ENCODE measurements around the gene MFSD12.

Gene MFSD12

GRCh38 chr19:3507371-3508120 is 49.8 kb downstream of the MFSD12 start:
- in situ Hi-C loops (cut with HindIII; ENCODE audit: low pct_unique_long_range_greater_than_20kb, low sequenced_read_pairs): no loop called here
- TF ChIP-seq JUND (IDR thresholded peaks at IDR 0.05; ENCODE audit: low read depth): no peak
- no peak for DNase-seq (ENCODE audit: low read depth in 1 of 2, low spot score in 1 of 2)

DNA sequence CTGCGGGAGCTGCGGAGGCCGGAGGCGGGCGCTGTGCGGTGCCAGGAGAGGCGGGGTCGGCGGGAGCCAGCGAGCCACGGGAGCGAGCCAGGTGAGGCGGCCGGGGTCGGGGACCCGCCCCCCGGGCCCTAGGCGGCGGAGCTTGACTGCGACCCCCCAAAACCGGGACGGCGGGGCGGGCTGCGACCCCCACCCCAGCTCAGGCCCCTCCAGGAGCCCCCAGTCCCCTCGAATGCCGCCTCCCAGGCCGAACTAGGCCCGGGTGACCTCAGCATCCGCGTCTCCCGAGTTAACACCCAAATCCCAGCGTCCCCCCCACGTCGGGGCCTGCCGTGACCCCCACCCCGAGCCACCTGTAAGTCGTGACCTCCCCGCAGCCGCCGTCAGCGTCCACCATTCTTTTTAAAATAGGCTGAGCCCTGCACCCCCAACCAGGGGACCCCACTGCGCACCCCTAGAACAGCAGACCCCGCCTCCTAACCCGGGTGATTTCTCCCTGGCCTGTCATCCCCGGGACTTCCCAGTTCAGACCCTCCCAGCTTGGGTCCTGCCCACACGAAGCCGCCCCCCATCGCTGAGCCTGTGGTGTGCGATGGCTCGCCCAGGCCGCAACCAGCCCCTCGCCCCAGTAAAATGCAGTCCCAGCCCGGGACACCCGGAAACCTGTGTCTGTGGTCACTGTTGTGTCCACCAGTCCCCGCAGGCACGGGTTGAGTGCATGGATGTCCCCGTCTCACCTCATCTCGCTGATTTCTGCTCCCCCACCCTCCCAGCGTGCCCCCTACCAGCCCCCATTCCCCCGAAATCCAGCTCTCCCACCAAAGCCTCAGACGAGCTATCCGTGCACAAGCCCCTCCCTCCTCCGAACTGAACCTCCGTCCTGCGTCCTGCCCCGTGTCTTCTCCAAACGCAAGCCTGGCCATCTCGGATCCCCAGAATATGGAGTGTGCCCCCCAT is 50.7 kb downstream of the MFSD12 start:
- TF ChIP-seq JUND (IDR thresholded peaks at IDR 0.05; ENCODE audit: low read depth): no peak
- in situ Hi-C loops (cut with HindIII; ENCODE audit: low pct_unique_long_range_greater_than_20kb, low sequenced_read_pairs): no loop called here
- DNase-seq (ENCODE audit: low read depth in 1 of 2, low spot score in 1 of 2): no peak

- in situ Hi-C loops (cut with HindIII; ENCODE audit: low pct_unique_long_range_greater_than_20kb, low sequenced_read_pairs): no loop called here
- TF ChIP-seq JUND (IDR thresholded peaks at IDR 0.05; ENCODE audit: low read depth): no peak
- DNase-seq (ENCODE audit: low read depth in 1 of 2, low spot score in 1 of 2): peak; percentile 92 to 98
These were observed 51.6 kb downstream of the MFSD12 start, which contains the start of gene FZR1 for GRCh38 chr19:3505598-3506383. FZR1 (plus strand) TSS chr19:3506311; CDS start chr19:3522990, 16,679 bp downstream.

DNA sequence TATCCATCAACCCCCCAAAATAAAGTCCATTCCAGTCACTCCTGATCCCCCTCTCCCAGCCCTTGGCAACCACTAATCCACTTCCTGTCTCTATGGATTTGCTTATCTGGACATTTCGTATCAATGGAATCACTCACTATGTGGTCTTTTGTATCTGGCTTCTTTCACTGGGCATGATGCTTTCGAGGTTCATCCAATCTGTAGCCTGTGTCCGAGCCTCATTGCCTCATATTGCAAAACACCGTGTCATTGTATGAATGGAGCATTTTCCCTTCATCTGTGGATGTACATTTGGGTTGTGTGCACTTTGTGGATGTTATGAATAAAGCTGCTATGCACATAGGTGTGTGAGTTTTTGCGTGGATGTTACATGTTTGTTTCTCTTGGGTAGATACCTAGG is 52.7 kb downstream of the MFSD12 start:
- DNase-seq (ENCODE audit: low read depth in 1 of 2, low spot score in 1 of 2): no peak
- in situ Hi-C loops (cut with HindIII; ENCODE audit: low pct_unique_long_range_greater_than_20kb, low sequenced_read_pairs): no loop called here

GRCh38 chr19:3503036-3503572 is 54.3 kb downstream of the MFSD12 start:
- DNase-seq (ENCODE audit: low read depth in 1 of 2, low spot score in 1 of 2): no peak
- in situ Hi-C loops (cut with HindIII; ENCODE audit: low pct_unique_long_range_greater_than_20kb, low sequenced_read_pairs): no loop called here
- TF ChIP-seq JUND (IDR thresholded peaks at IDR 0.05; ENCODE audit: low read depth): no peak

More for the DNA sequence above, 52.7 kb downstream of the MFSD12 start:
- no peak for TF ChIP-seq JUND (IDR thresholded peaks at IDR 0.05; ENCODE audit: low read depth)

DNA sequence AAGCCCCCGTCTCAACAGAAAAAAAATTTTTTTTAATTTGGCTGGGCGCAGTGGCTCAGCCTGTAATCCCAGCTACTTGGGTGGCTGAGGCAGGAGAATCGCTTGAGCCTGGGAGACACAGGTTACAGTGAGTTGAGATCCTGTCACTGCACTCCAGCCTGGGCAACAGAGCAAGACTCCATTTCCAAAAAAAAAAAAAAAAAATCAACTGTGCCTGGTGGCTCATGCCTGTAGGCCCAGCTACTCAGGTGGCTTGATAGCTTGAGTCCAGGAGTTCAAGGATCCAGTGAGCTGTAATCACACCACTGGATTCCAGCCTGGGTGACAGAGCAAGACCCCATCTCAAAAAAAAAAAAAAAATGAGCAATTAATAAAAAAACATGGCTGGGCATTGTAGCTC is 55.6 kb downstream of the MFSD12 start:
- TF ChIP-seq JUND (IDR thresholded peaks at IDR 0.05; ENCODE audit: low read depth): no peak
- no peak for DNase-seq (ENCODE audit: low read depth in 1 of 2, low spot score in 1 of 2)
- in situ Hi-C loops (cut with HindIII; ENCODE audit: low pct_unique_long_range_greater_than_20kb, low sequenced_read_pairs): no loop called here

- in situ Hi-C loops (cut with HindIII; ENCODE audit: low pct_unique_long_range_greater_than_20kb, low sequenced_read_pairs): no loop called here
- peak; percentile 93 to 96 for DNase-seq (ENCODE audit: low read depth in 1 of 2, low spot score in 1 of 2)
- peak; percentile 57; the same call in 1 of the 2 replicates for TF ChIP-seq JUND (IDR thresholded peaks at IDR 0.05; ENCODE audit: low read depth)
These were observed 56.8 kb downstream of the MFSD12 start, which contains the start of gene DOHH for GRCh38 chr19:3500429-3501101. DOHH (minus strand) TSS chr19:3500674; CDS start chr19:3496814, 3,860 bp downstream.

DNA sequence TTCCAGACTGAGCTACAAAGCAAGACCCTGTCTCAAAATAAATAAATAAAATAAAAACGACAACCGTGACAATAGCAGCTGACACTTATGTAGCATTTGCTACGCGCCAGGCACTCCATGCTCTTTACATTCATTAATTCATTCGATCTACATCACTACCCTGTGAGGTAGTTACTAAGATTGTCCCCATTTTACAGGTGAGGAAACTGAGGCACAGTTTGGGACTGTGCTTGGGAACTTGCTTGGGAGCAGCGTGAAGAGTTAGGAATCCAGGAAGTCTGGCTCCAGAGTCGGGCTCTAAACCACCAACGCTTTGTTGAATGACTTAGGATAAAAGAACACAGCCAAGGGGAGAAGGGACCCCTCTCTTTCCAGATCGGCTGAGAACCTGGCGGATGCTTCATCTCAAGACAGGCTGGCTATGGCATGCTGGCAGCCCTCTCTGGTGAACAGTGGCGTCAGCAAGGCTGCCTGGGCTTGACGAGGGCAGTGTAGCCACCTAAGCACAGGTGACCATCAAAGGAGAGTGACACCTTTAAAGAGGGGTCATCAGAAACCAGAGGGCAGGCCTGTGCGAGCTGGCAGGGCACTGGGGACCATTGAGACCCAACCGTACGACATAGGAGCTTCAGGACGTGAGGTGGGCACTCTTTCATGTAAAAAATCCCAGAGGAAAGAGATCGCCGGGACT is 57.5 kb downstream of the MFSD12 start:
- in situ Hi-C loops (cut with HindIII; ENCODE audit: low pct_unique_long_range_greater_than_20kb, low sequenced_read_pairs): no loop called here
- no peak for TF ChIP-seq JUND (IDR thresholded peaks at IDR 0.05; ENCODE audit: low read depth)
- no peak for DNase-seq (ENCODE audit: low read depth in 1 of 2, low spot score in 1 of 2)

GRCh38 chr19:3497757-3498520 is 59.4 kb downstream of the MFSD12 start:
- DNase-seq (ENCODE audit: low read depth in 1 of 2, low spot score in 1 of 2): no peak
- TF ChIP-seq JUND (IDR thresholded peaks at IDR 0.05; ENCODE audit: low read depth): no peak
- in situ Hi-C loops (cut with HindIII; ENCODE audit: low pct_unique_long_range_greater_than_20kb, low sequenced_read_pairs): no loop called here
